K562 (cell line): ENCODE results near the gene IQUB. TPM values are rescaled to one million over a fixed set of nuclear protein-coding genes. Genes with fewer than 3 reads are reported as not detected.

Experiments
- CBFA2T2 ChIP-seq: fragments of 450-650 bp; conservative IDR thresholded peaks from 2 replicates; pipeline ENCODE4 v1.6.1; 2017; ENCODE audit warnings: mild to moderate bottlenecking
- EP400 ChIP-seq: fragments of 450-650 bp; IDR thresholded peaks from 2 replicates; pipeline ENCODE4 v1.6.1; 2017; ENCODE audit warnings: antibody characterized with exemption, mild to moderate bottlenecking, moderate library complexity
- FOS ChIP-seq: IDR thresholded peaks from 3 replicates; pipeline ENCODE4 v1.6.1; 2011; ENCODE audit not compliant: insufficient read length; ENCODE audit errors: extremely low read depth
- GATA2 ChIP-seq: sonication (generic); formaldehyde crosslinking; IDR thresholded peaks from 2 replicates; pipeline ENCODE4 v1.4.0; 2020; ENCODE audit warnings: mild to moderate bottlenecking, missing genetic modification reagents
- MAZ ChIP-seq, 2 experiments: fragments of 450-650 bp in 1 of 2; sonication (generic) in 1 of 2; formaldehyde crosslinking; IDR thresholded peaks in 1 of 2; conservative IDR thresholded peaks in 1 of 2; 2 replicates each; pipeline versions ENCODE4 v1.4.0 to v1.5.0; 2020; ENCODE audit warnings: mild to moderate bottlenecking in 1 of 2, missing genetic modification reagents in 1 of 2
- OTX1 ChIP-seq: fragments of 450-650 bp; formaldehyde crosslinking; IDR thresholded peaks from 2 replicates; pipeline ENCODE4 v1.4.0; 2022; ENCODE audit warnings: mild to moderate bottlenecking
- SIN3B ChIP-seq: fragments of 450-650 bp; IDR thresholded peaks from 2 replicates; pipeline ENCODE4 v1.6.1; 2017; ENCODE audit warnings: low read depth, mild to moderate bottlenecking, moderate library complexity
- SMARCA4 ChIP-seq: fragments of 450-650 bp; IDR thresholded peaks from 2 replicates; pipeline ENCODE4 v1.6.1; 2016
- SP1 ChIP-seq: sonication (generic); formaldehyde crosslinking; IDR thresholded peaks from 2 replicates; pipeline ENCODE4 v1.8.1; 2022; ENCODE audit warnings: mild to moderate bottlenecking, missing genetic modification reagents
- TAF1 ChIP-seq: IDR thresholded peaks from 2 replicates; pipeline ENCODE4 v1.6.1; 2011; ENCODE audit warnings: mild to moderate bottlenecking, low read length, moderate library complexity; ENCODE audit not compliant: insufficient read depth, control insufficient read depth, severe bottlenecking; ENCODE audit errors: extremely low read depth
- TCF7 ChIP-seq: sonication (generic); IDR thresholded peaks from 2 replicates; pipeline ENCODE4 v1.6.1; 2016; ENCODE audit warnings: antibody characterized with exemption, borderline replicate concordance
- ZHX1 ChIP-seq: fragments of 150-350 bp; conservative IDR thresholded peaks from 2 replicates; pipeline ENCODE4 v1.6.1; 2014; ENCODE audit warnings: low read length
- ZNF41 ChIP-seq: fragments of 250-450 bp; sonication (Bioruptor Pico); conservative IDR thresholded peaks from 2 replicates; pipeline ENCODE4 v1.4.0; 2020; ENCODE audit warnings: mild to moderate bottlenecking
- polyA plus RNA-seq, 8 experiments: library from polyadenylated mRNA; depleted of rRNA in 4 of 8; stranded (reverse) in 5 of 8; unstranded in 3 of 8; fragments of >200 nt; fragmentation: Nextera tagmentation in 2 of 8; fragmentation: Illumina TruSeq in 1 of 8; extraction: Ambion mirVana in 2 of 8; extraction: Trizol in 1 of 8; gene quantifications; 2 replicates each; pipeline versions ENCODE4 v1.2.1 to v1.2.3, GENCODE V29; 2011 to 2014; ENCODE audit warnings: inconsistent platforms in 1 of 8, missing spikeins in 1 of 8
- total RNA-seq, 7 experiments: library from RNA; depleted of rRNA in 6 of 7; stranded (reverse); fragments of >200 nt in 6 of 7; fragmentation: Illumina TruSeq in 2 of 7; extraction: Trizol in 2 of 7; gene quantifications; 2 replicates each; pipeline versions ENCODE4 v1.2.1 to v1.2.3, GENCODE V29; 2011 to 2021; ENCODE audit warnings: low replicate concordance in 1 of 7

Gene IQUB
- total and polyA plus RNA-seq, 9 of the 15 experiments (the other 6 are each of a cell fraction or from before 2014, with no cell fraction given) = 0.62 to 2.6 (median 1.4) TPM

- TF ChIP-seq ZHX1 = no peak
- TF ChIP-seq GATA2 (CRISPR knock-in tag) = 0 out of 2 replicates have a peak, but pooled peaks have one; percentile 36
- peak; percentile 84 for TF ChIP-seq SMARCA4
- peak; percentile 19 for TF ChIP-seq TAF1
- TF ChIP-seq EP400 = peak; percentile 18; the same call in 1 of the 2 replicates
- no peak for TF ChIP-seq SIN3B
- TF ChIP-seq SP1 (CRISPR knock-in tag) = no peak
- TF ChIP-seq CBFA2T2 = peak; percentile 92
- TF ChIP-seq ZNF41 (CRISPR knock-in tag) = no peak; the same call in 1 of the 2 replicates
- no peak for TF ChIP-seq TCF7
- no peak for TF ChIP-seq MAZ (CRISPR knock-in tag; conservative IDR thresholded peaks at IDR 0.05 in 1 of 2, IDR thresholded peaks at IDR 0.05 in 1 of 2)
- TF ChIP-seq OTX1 = no peak
- no peak for TF ChIP-seq FOS
These were observed 18.2 kb upstream of the IQUB start (continued) for GRCh38 chr7:123552641-123553040.
